Mesenteric fat pad (tissue), 1 donor: Measurements from ENCODE around the gene ABCF3. TPM values are rescaled to one million over a fixed set of nuclear protein-coding genes. Genes with fewer than 3 reads are reported as not detected.

Source experiments
- microRNA-seq: library from miRNA; unstranded; fragments of <30 nt; microRNA quantifications from one replicate; pipeline ENCODE4 v1.2.0, GENCODE V29; 2020; ENCODE audit warnings: borderline number of aligned reads
- total RNA-seq: library from RNA; stranded (reverse); fragmentation: NEBNext Ultra II Directional; extraction: Animal tissue kit (Norgen Biotek cat#: 25700); gene quantifications from one replicate; pipeline ENCODE4 v1.2.1, GENCODE V29; 2021
- donor health status: DM: yes; HTN: yes; CAD: no.

ABCF3 gene
- total RNA-seq, 1 donor from 2014 or later, result 81.1 TPM

Small RNA genes lying within 50 kb of the gene (microRNA-seq; reads per million reads assigned to microRNA genes)
- gene MIR1224, result not detected

Other genes with a start within 250 kb of the ABCF3 start
- 24.2 TPM for gene ABCC5, start 168.3 kb upstream of the ABCF3 start, total RNA-seq
- gene HTR3D, start 154.5 kb upstream of the ABCF3 start, total RNA-seq, result not detected
- gene HTR3C, start 133.2 kb upstream of the ABCF3 start, total RNA-seq, result not detected
- gene HTR3E, start 89.1 kb upstream of the ABCF3 start, total RNA-seq, result not detected
- gene EIF2B5, start 50.8 kb upstream of the ABCF3 start, total RNA-seq, result 38.9 TPM
- 68.1 TPM for gene DVL3, start 30.8 kb upstream of the ABCF3 start, total RNA-seq
- 389 TPM for gene AP2M1, start 11.3 kb upstream of the ABCF3 start, total RNA-seq
- gene VWA5B2, start 43.4 kb downstream of the ABCF3 start, total RNA-seq, result not detected
- 34.1 TPM for gene ALG3, start 62.8 kb downstream of the ABCF3 start, total RNA-seq
- gene EEF1AKMT4, start 63.5 kb downstream of the ABCF3 start, total RNA-seq, result 4.0 TPM
- gene CAMK2N2, start 75.4 kb downstream of the ABCF3 start, total RNA-seq, result not detected
- not detected for gene ECE2, start 89.8 kb downstream of the ABCF3 start, total RNA-seq
- 211 TPM for gene PSMD2, start 113.0 kb downstream of the ABCF3 start, total RNA-seq
- gene EIF4G1, start 128.4 kb downstream of the ABCF3 start, total RNA-seq, result 361 TPM
- gene FAM131A, start 151.4 kb downstream of the ABCF3 start, total RNA-seq, result 24.4 TPM
- gene CLCN2, start 175.4 kb downstream of the ABCF3 start, total RNA-seq, result 3.8 TPM
- 51.7 TPM for gene POLR2H, start 175.5 kb downstream of the ABCF3 start, total RNA-seq
- gene THPO, start 192.0 kb downstream of the ABCF3 start, total RNA-seq, result 1.1 TPM
- gene CHRD, start 193.9 kb downstream of the ABCF3 start, total RNA-seq, result 11.3 TPM